AG10803 (cell line): Measurements from ENCODE around the gene XDH.

ENCODE experiments used
- DNase-seq: peaks from one replicate; pipeline ENCODE4 v3.0.0; 2010; ENCODE audit warnings: low read depth
- H3K4me3 ChIP-seq: 2 replicates; pipeline ENCODE4 v1.5.1; 2011; ENCODE audit warnings: mild to moderate bottlenecking, low read length, control low read depth
- CTCF ChIP-seq: conservative IDR thresholded peaks from 2 replicates; pipeline ENCODE4 v1.5.1; 2011; ENCODE audit warnings: mild to moderate bottlenecking, low read length, control low read depth, inconsistent platforms

Gene XDH

GRCh38 chr2:31371691-31372090, 42.9 kb downstream of the XDH start:
- no peak overlapping the region for H3K4me3 ChIP-seq
- no peak for TF ChIP-seq CTCF

GRCh38 chr2:31366733-31367132, 47.8 kb downstream of the XDH start:
- no peak for TF ChIP-seq CTCF
- no peak for DNase-seq
- H3K4me3 ChIP-seq: no peak overlapping the region

More at GRCh38 chr2:31371691-31372090, 42.9 kb downstream of the XDH start:
- no peak for DNase-seq

- no peak overlapping the region for H3K4me3 ChIP-seq
- TF ChIP-seq CTCF: no peak
- DNase-seq: no peak
Measured at GRCh38 chr2:31365834-31366505, 48.6 kb downstream of the XDH start.

GRCh38 chr2:31365348-31365747, 49.2 kb downstream of the XDH start:
- TF ChIP-seq CTCF: no peak
- H3K4me3 ChIP-seq: no peak overlapping the region
- no peak for DNase-seq

GRCh38 chr2:31363956-31364750, 50.4 kb downstream of the XDH start:
- no peak for TF ChIP-seq CTCF
- DNase-seq: no peak
- no peak overlapping the region for H3K4me3 ChIP-seq

GRCh38 chr2:31362581-31362980, 52.0 kb downstream of the XDH start:
- no peak for TF ChIP-seq CTCF
- no peak for DNase-seq
- H3K4me3 ChIP-seq: no peak overlapping the region

GRCh38 chr2:31359229-31359628, 55.3 kb downstream of the XDH start:
- TF ChIP-seq CTCF: no peak
- DNase-seq: no peak
- H3K4me3 ChIP-seq: no peak overlapping the region
